Measurements from ENCODE around the gene RPN1. TPM values are rescaled to one million over a fixed set of nuclear protein-coding genes. Genes with fewer than 3 reads are reported as not detected.

The RPN1 gene
- total and polyA plus RNA-seq, 2 of the 8 experiments (the other 6 are each of a cell fraction or from before 2014, with no cell fraction given): 165 to 211 TPM

- Histone ChIP-seq H2BK12ac (ENCODE audit: low read depth, low read length) (no peak overlapping the region), H2BK15ac (ENCODE audit: low read length) (no peak overlapping the region), H3K4me2 (ENCODE audit: insufficient read depth in 1 of 2, low read depth in 2 of 2, low read length in 2 of 2) (no peak overlapping the region; a peak in 1 of 4 replicates), H2BK20ac (ENCODE audit: low read length) (no peak overlapping the region), H3K23me2 (ENCODE audit: low read depth, low read length) (peaks cover 5% of the 10 kb centered on the region), H3K23ac (ENCODE audit: insufficient read length) (no peak overlapping the region), H3K9me3 (ENCODE audit: insufficient read depth in 2 of 2, low read depth in 1 of 2, low read length in 1 of 2) (no peaks in the 10 kb centered on the region), H4K8ac (ENCODE audit: extremely low read depth, insufficient read depth, low read length) (no peak overlapping the region; the same call in 1 of the 2 replicates), H3K56ac (replicated peaks; ENCODE audit: insufficient read length, low read depth, low read length) (no peak overlapping the region), H2BK5ac (ENCODE audit: low read depth, low read length) (no peak overlapping the region), H3K4me3 (ENCODE audit: extremely low read depth in 1 of 4, insufficient read depth in 2 of 4, low read depth in 3 of 4, low read length in 4 of 4) (no peak overlapping the region), H4K91ac (replicated peaks; ENCODE audit: insufficient read length, low read length) (no peak overlapping the region), H4K20me1 (replicated peaks in 1 of 2; ENCODE audit: control insufficient read depth in 1 of 2, insufficient read depth in 2 of 2, low read length in 2 of 2) (peaks cover 1 to 15% of the 10 kb centered on the region in 2 experiments), H3K36me3 (ENCODE audit: control insufficient read depth in 2 of 4, insufficient read depth in 4 of 4, low read length in 3 of 4) (no peaks in the 10 kb centered on the region), H2AK5ac (ENCODE audit: low read depth, low read length) (no peak overlapping the region), H3K4me1 (replicated peaks in 1 of 4; ENCODE audit: control insufficient read depth in 3 of 4, insufficient read depth in 4 of 4, low read length in 3 of 4) (peaks cover 0 to 2% (median 0%) of the 10 kb centered on the region in 4 experiments; a peak in 1 of 7 replicates), H3K27ac (ENCODE audit: low read depth, low read length) (no peak overlapping the region), H3K79me2 (ENCODE audit: control insufficient read depth in 1 of 2, insufficient read depth in 2 of 2, low read length in 2 of 2) (no peaks in the 10 kb centered on the region), H3K27me3 (replicated peaks in 1 of 4; ENCODE audit: control insufficient read depth in 3 of 4, extremely low read depth in 1 of 4, insufficient read depth in 3 of 4, low read length in 3 of 4) (peaks cover 0 to 8% (median 4%) of the 10 kb centered on the region in 4 experiments; a peak in 4 of 7 replicates), H4K5ac (ENCODE audit: insufficient read length, low read depth, low read length) (no peak overlapping the region), H2AFZ (ENCODE audit: low read length) (no peak overlapping the region), H3K18ac (ENCODE audit: extremely low read depth, low read length) (no peak overlapping the region), H2BK120ac (replicated peaks; ENCODE audit: low read depth, low read length) (no peak overlapping the region), H3K9ac (replicated peaks in 1 of 4; ENCODE audit: extremely low read depth in 1 of 4, low read depth in 3 of 4, low read length in 3 of 4) (no peak overlapping the region; a peak in 1 of 7 replicates), H3K79me1 (ENCODE audit: low read depth, low read length) (peaks cover 4% of the 10 kb centered on the region; the same call in 1 of the 2 replicates), H3K4ac (replicated peaks; ENCODE audit: insufficient read length, low read depth, low read length) (no peak overlapping the region), H3K14ac (ENCODE audit: insufficient read length) (no peak overlapping the region)
- ChIA-PET CTCF (ENCODE audit: partially characterized antibody) (interaction anchor here (1.0 to 11.3 kb wide), 2 partner anchors 11 to 17 kb away, joined by 3 to 160 read pairs; no protein-coding TSS in a partner anchor), POLR2A (ENCODE audit: partially characterized antibody) (no interaction called here)
- 90% methylated on average over 15 of the region's 15 CpGs; no CpG with 5 or more reads in 1 of the 2 experiments for WGBS, 2 experiments (ENCODE audit: extremely low coverage in 1 of 2, insufficient coverage in 1 of 2, insufficient read length in 1 of 2, insufficient replicate concordance in 2 of 2, low coverage in 1 of 2, low lambda C conversion rate in 2 of 2, missing lambda C conversion rate in 1 of 2)
- TF ChIP-seq MAFK (IDR thresholded peaks at IDR 0.05; ENCODE audit: low read depth, low read length) (no peak), POU5F1 (IDR thresholded peaks at IDR 0.05; ENCODE audit: low read depth, low read length) (no peak), SP4 (IDR thresholded peaks at IDR 0.05; ENCODE audit: low read length) (no peak), GTF2F1 (IDR thresholded peaks at IDR 0.05; ENCODE audit: borderline replicate concordance, low read depth, low read length) (no peak), KDM5A (IDR thresholded peaks at IDR 0.05; ENCODE audit: low read length) (no peak), NRF1 (IDR thresholded peaks at IDR 0.05; ENCODE audit: low read depth, low read length) (no peak), SRF (IDR thresholded peaks at IDR 0.05; ENCODE audit: low read depth, low read length) (no peak), TEAD4 (IDR thresholded peaks at IDR 0.05; ENCODE audit: low read depth, low read length) (no peak), POLR2AphosphoS5 (IDR thresholded peaks at IDR 0.05; ENCODE audit: low read depth, low read length) (no peak), PHF8 (conservative IDR thresholded peaks at IDR 0.05; ENCODE audit: low read depth, low read length) (no peak), EGR1 (IDR thresholded peaks at IDR 0.05; ENCODE audit: borderline replicate concordance, low read depth, low read length) (no peak), BRCA1 (IDR thresholded peaks at IDR 0.05; ENCODE audit: low read depth, low read length) (no peak)
- FAIRE-seq: no peak
- DNase-seq (ENCODE audit: low read depth in 1 of 2, low spot score in 2 of 2): no peak
Observed at GRCh38 chr3:128610451-128611070, 40.1 kb downstream of the RPN1 start.
